K562 (cell line): ENCODE data around the gene LLGL1. TPM values are rescaled to one million over a fixed set of nuclear protein-coding genes. Genes with fewer than 3 reads are reported as not detected.

Experiments
- BCOR ChIP-seq: fragments of 450-650 bp; IDR thresholded peaks from 2 replicates; pipeline ENCODE4 v1.6.1; 2016
- GTF3C2 ChIP-seq: IDR thresholded peaks from 3 replicates; pipeline ENCODE4 v1.6.1; 2011; ENCODE audit warnings: borderline replicate concordance, mild to moderate bottlenecking, moderate library complexity; ENCODE audit not compliant: insufficient read length; ENCODE audit errors: extremely low read depth
- MYC ChIP-seq, 2 experiments: fragments of 250-450 bp in 1 of 2; sonication (Bioruptor Pico) in 1 of 2; IDR thresholded peaks; 2 replicates each; pipeline versions ENCODE4 v1.5.1 to v1.6.1; 2012 to 2021; ENCODE audit warnings: low read depth in 2 of 2, borderline replicate concordance in 1 of 2, improper control_type of control experiment in 1 of 2, low read length in 1 of 2, mild to moderate bottlenecking in 1 of 2, moderate library complexity in 1 of 2
- RBM25 ChIP-seq: fragments of 200-400 bp; formaldehyde crosslinking; IDR thresholded peaks from 2 replicates; pipeline ENCODE4 v1.6.1; 2018; ENCODE audit warnings: low read length, low read depth, moderate library complexity; ENCODE audit not compliant: severe bottlenecking
- TBL1XR1 ChIP-seq, 2 experiments: IDR thresholded peaks; 2 replicates each; pipeline ENCODE4 v1.6.1; 2012; ENCODE audit warnings: improper control_type of control experiment in 2 of 2, low read length in 2 of 2, mild to moderate bottlenecking in 1 of 2
- UBTF ChIP-seq, 2 experiments: IDR thresholded peaks; 2 replicates each; pipeline ENCODE4 v1.6.1; 2012; ENCODE audit warnings: improper control_type of control experiment in 2 of 2, low read depth in 2 of 2, low read length in 2 of 2, borderline replicate concordance in 1 of 2
- ZNF134 ChIP-seq: fragments of 250-450 bp; sonication (Bioruptor Pico); conservative IDR thresholded peaks from 2 replicates; pipeline ENCODE4 v1.4.0; 2020
- ZNF436 ChIP-seq: fragments of 250-450, 450-650 bp; sonication (Bioruptor Pico); formaldehyde crosslinking; IDR thresholded peaks from 2 replicates; pipeline ENCODE4 v1.7.0; 2020; ENCODE audit warnings: mild to moderate bottlenecking
- ZNF507 ChIP-seq: conservative IDR thresholded peaks from 2 replicates; pipeline ENCODE4 v1.6.1; 2017; ENCODE audit warnings: missing genetic modification characterization, missing compliant biosample characterization
- polyA plus RNA-seq, 8 experiments: library from polyadenylated mRNA; depleted of rRNA in 4 of 8; stranded (reverse) in 5 of 8; unstranded in 3 of 8; fragments of >200 nt; fragmentation: Nextera tagmentation in 2 of 8; fragmentation: Illumina TruSeq in 1 of 8; extraction: Ambion mirVana in 2 of 8; extraction: Trizol in 1 of 8; gene quantifications; 2 replicates each; pipeline versions ENCODE4 v1.2.1 to v1.2.3, GENCODE V29; 2011 to 2014; ENCODE audit warnings: inconsistent platforms in 1 of 8, missing spikeins in 1 of 8
- total RNA-seq, 7 experiments: library from RNA; depleted of rRNA in 6 of 7; stranded (reverse); fragments of >200 nt in 6 of 7; fragmentation: Illumina TruSeq in 2 of 7; extraction: Trizol in 2 of 7; gene quantifications; 2 replicates each; pipeline versions ENCODE4 v1.2.1 to v1.2.3, GENCODE V29; 2011 to 2021; ENCODE audit warnings: low replicate concordance in 1 of 7

The LLGL1 gene
- total and polyA plus RNA-seq, 9 of the 15 experiments (the other 6 are each of a cell fraction or from before 2014, with no cell fraction given): 0.11 to 12.9 (median 5.3) TPM; not detected in 1

DNA sequence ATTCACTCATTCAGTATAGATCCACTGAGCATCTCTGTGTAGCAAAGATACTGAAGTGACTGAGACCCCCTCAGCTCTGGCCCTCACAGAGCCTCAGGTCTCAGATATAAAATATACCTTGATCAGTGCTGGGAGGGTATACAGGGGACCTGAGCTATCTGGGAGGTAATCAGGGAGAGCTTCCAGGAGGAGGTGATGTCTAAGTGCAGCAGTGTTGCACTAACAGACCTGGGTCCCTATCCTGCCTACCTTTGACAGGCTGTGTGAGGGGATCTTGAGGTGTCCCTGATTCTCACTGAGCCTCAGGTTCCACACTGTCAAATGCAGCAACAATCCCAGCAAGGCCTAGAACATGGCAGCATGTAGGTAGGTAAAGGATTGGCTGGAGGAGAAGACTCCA lies 48.3 kb upstream of the LLGL1 start (continued):
- TF ChIP-seq GTF3C2 (peak; percentile 45), ZNF134 (CRISPR knock-in tag) (no peak), MYC (IDR thresholded peaks at IDR 0.05; ENCODE audit: low read depth, low read length) (no peak), MYC (CRISPR knock-in tag; IDR thresholded peaks at IDR 0.05; ENCODE audit: borderline replicate concordance, low read depth) (no peak), TBL1XR1 (IDR thresholded peaks at IDR 0.05; ENCODE audit: low read length in 2 of 2) (no peak), ZNF507 (tag) (no peak), ZNF436 (no peak), RBM25 (peak; percentile 87), UBTF (IDR thresholded peaks at IDR 0.05; ENCODE audit: borderline replicate concordance in 1 of 2, low read depth in 2 of 2, low read length in 2 of 2) (no peak), BCOR (no peak; the same call in 1 of the 2 replicates)
